Brain pericyte (primary cell): ENCODE results near the gene CHST11.
"Not testable (repeated sequence)": the region's sequence is repeated elsewhere in the genome, so short reads cannot be mapped to it uniquely, and the experiment has no call there.

Source experiments
- DNase-seq: peaks from one replicate; pipeline ENCODE4 v3.0.0-alpha.2; 2012; ENCODE audit warnings: low read depth, low spot score

CHST11 gene

GRCh38 chr12:104564662-104565061, 107.9 kb downstream of the CHST11 start:
- not testable (repeated sequence) for DNase-seq

DNA sequence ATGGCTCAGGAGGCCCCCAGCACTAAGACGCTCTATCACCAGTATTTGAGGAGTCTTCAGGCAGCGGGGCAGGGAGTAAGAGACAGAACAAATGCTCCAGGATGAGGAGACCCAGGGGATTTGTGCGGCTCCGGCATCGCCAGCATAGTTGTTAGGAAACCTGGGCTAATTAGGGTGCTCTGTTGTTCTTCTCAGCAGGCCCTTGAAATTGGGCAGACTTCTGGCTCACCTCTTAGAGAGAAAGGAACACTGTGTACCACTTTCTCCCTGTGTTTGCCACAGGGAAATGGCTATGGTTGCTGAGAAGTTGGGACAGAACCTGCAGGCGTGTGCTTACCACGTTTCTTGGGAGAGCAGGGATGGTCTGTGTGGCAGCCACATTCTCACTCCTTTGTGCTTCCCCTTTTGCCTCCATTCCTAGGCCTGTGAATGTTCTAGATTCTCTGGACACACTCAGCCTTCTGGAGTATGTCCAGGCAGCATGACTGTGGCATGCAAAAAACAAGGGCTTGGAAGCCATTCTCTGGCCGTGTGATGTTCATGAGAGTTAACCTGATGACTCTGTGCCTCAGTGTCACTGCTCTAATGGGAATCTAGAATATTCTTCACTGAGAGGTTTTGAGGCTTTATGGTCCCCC, 109.0 kb downstream of the CHST11 start:
- no peak for DNase-seq

- DNase-seq, result no peak
Observed at GRCh38 chr12:104566244-104566993, 109.7 kb downstream of the CHST11 start.

- no peak for DNase-seq
Observed at GRCh38 chr12:104567832-104568486, 111.2 kb downstream of the CHST11 start.

DNA sequence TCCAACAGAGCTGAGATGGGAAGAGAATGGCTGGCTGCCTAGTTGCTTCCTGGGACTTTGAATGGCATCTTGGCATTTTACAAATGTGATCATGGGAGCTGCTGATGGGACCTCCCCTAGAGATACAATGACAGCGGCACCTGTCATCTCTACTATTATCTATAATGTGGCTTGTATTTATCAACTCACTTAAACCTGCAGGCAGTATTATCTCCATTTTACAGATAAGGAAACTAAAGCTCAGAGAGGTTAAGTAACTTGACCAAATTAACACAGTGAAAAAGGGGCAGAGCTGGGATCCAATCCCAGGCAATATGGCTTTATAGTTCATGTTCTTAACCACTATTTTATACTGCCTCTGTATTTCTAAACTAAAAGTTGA, 111.7 kb downstream of the CHST11 start:
- DNase-seq, result no peak

- DNase-seq, result no peak
Observed at GRCh38 chr12:104568935-104569334, 112.2 kb downstream of the CHST11 start.

- DNase-seq, result no peak
Observed at GRCh38 chr12:104569346-104570173, 112.8 kb downstream of the CHST11 start.

GRCh38 chr12:104570174-104570907, 113.6 kb downstream of the CHST11 start:
- DNase-seq, result no peak

GRCh38 chr12:104571328-104571727, 114.6 kb downstream of the CHST11 start:
- no peak for DNase-seq

DNA sequence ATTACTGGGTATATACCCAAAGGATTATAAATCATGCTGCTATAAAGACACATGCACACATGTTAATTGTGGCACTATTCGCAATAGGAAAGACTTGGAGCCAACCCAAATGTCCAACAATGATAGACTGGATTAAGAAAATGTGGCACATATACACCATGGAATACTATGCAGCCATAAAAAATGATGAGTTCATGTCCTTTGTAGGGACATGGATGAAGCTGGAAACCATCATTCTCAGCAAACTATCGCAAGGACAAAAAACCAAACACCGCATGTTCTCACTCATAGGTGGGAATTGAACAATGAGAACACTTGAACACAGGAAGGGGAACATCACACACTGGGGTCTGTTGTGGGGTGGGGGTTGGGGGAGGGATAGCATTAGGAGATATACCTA, 117.6 kb downstream of the CHST11 start:
- DNase-seq, result not testable (repeated sequence)

DNA sequence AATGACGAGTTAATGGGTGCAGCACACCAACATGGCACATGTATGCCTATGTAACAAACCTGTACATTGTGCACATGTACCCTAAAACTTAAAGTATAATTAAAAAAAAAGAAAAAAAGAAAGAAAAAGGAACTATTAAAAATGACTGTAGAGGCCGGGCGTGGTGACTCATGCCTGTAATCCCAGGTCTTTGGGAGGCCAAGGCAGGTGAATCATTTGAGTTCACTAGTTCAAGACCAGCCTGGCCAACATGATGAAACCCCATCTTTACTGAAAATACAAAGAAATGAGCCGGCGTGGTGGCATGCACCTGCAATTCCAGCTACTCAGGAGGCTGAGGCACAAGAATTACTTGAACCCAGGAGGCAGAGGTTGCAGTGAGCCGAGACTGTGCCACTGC, 118.0 kb downstream of the CHST11 start:
- not testable (repeated sequence) for DNase-seq

- no peak for DNase-seq
Observed at GRCh38 chr12:104575442-104576186, 118.9 kb downstream of the CHST11 start.

DNA sequence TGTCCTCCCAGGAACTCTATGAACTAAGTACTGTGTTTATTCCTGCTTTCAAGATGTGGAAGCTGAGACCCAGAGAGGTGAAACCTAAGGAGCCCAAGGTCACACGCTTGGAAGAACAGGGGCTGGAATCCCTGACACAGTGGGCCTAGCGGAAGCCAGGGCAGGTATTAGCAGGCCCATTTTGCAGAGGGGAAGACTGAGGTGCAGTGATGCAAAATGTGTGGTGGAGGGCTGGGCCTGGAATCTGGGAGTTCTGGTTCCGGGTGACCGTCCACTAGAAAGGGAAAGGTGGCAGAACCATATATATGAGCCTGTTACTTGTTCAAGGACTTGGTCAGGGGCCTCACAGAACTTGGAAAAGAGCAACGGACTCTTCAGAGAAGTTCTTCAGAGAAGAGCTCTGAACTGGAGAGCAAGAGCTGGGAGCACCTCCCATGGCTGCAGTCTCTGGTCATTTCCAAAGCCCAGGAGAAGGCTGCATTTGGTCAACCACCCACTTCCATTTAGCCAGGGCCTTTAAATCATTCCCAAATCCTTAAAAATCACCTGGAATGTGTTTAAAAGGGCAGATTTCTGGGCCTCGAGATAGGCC, 119.5 kb downstream of the CHST11 start:
- no peak for DNase-seq

GRCh38 chr12:104576980-104577580, 120.3 kb downstream of the CHST11 start:
- DNase-seq, result no peak

DNA sequence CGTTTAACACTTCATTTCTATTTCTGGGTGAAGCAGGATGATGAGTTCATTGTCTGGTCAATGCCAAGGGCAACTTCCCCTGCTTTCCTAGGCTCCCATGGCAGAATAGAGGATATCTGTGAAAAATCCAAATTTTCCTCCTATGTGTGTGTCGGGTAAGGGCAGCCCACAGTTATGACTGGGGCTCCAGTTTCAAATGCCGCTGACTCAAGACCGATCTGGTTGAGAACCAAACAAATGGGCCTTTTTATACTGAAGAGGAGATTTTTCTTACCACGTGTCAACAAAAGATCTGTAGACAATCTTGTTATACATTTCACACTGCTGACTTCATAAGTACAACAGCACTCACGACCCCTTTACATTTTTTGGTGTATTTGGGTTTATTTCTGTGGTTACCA, 120.8 kb downstream of the CHST11 start:
- no peak for DNase-seq

GRCh38 chr12:104578453-104578852, 121.7 kb downstream of the CHST11 start:
- DNase-seq, result no peak

GRCh38 chr12:104579718-104580495, 123.2 kb downstream of the CHST11 start:
- no peak for DNase-seq

DNA sequence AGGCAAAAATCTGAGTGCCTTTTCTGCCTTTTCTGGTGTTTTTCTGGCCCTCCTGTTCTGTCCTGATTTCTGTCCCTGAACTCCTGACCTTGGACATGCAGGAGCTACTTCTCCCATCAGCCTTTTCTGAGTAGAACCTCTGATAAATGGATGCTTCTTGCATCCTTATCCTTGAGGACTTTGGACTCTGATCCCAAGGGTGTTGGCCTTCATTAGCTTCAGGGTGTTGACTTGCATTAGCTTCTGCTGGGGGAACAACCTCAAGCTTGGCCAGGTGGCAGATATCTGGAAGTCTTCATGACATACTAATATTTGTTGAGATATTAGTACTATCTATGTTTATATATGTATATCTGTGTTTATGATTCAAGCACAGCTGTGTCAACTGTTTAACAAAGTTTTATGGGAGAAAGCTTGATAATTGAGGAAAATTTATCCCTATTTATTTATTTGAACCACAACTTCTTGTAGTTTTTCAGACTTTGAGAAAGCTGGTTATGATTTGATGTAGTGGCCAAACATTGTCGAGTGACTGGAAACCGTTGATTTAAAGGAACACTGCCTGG, 124.3 kb downstream of the CHST11 start:
- DNase-seq, result no peak

DNA sequence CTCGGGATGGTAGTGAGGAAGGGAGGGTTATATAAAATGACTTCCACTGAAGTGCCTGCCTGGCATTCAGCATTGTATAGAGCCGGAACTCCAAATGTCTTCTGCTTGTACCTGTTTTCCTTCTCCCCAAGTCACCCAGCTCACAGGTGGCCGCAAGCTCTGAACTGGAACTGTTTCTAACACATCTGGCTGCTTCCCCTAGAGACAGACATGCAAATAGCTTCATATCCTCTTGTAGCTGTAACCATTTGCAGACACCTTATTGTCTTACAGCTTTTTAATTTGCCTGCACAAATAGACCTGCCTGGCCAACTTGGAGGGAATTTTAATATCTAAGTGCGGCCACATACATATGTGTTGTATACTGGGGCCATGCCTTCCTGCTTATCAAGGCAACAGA, 126.0 kb downstream of the CHST11 start:
- DNase-seq, result no peak
